Limb (tissue), 2 donors: ENCODE results near the gene DDX27.

ENCODE experiments used
- DNase-seq, 2 donors: peaks; one replicate each; pipeline ENCODE4 v3.0.0-alpha.2; 2016; ENCODE audit errors: extremely low spot score in 2 of 2

The DDX27 gene

GRCh38 chr20:49203746-49204145, 15.5 kb upstream of the DDX27 start:
- DNase-seq: no peak

- no peak for DNase-seq
Measured at GRCh38 chr20:49207076-49207475, 12.1 kb upstream of the DDX27 start.

- no peak for DNase-seq
Measured at GRCh38 chr20:49210101-49210756, 9.0 kb upstream of the DDX27 start.

- no peak for DNase-seq
Measured at GRCh38 chr20:49210757-49211110, 8.5 kb upstream of the DDX27 start.

GRCh38 chr20:49214571-49214970, 4.6 kb upstream of the DDX27 start:
- no peak for DNase-seq

- no peak for DNase-seq
Measured at GRCh38 chr20:49215232-49215631, 4.0 kb upstream of the DDX27 start.

GRCh38 chr20:49216991-49217578, 2.1 kb upstream of the DDX27 start:
- DNase-seq: peak; percentile 85 to 93

GRCh38 chr20:49218739-49219090, 501 bp upstream of the DDX27 start:
- peak in 1 of 2 donors; percentile 48 for DNase-seq

GRCh38 chr20:49219924-49220831, 962 bp downstream of the DDX27 start:
- no peak for DNase-seq

- DNase-seq: no peak
Measured at GRCh38 chr20:49225896-49226295, 6.7 kb downstream of the DDX27 start.

GRCh38 chr20:49228676-49229075, 9.5 kb downstream of the DDX27 start:
- no peak for DNase-seq

- DNase-seq: no peak
Measured at GRCh38 chr20:49229381-49229780, 10.2 kb downstream of the DDX27 start.

- DNase-seq: no peak
Measured at GRCh38 chr20:49230021-49230420, 10.8 kb downstream of the DDX27 start.

- peak; percentile 45 to 52 for DNase-seq
Measured at GRCh38 chr20:49230561-49231133, 11.4 kb downstream of the DDX27 start.

GRCh38 chr20:49231471-49231870, 12.3 kb downstream of the DDX27 start:
- no peak for DNase-seq

GRCh38 chr20:49233226-49233625, 14.0 kb downstream of the DDX27 start:
- DNase-seq: no peak

GRCh38 chr20:49234831-49235230, 15.6 kb downstream of the DDX27 start:
- no peak for DNase-seq

- no peak for DNase-seq
Measured at GRCh38 chr20:49236301-49236700, 17.1 kb downstream of the DDX27 start.

GRCh38 chr20:49237531-49237930, 18.3 kb downstream of the DDX27 start:
- DNase-seq: no peak

GRCh38 chr20:49245921-49246740, 26.9 kb downstream of the DDX27 start:
- DNase-seq: peak in 1 of 2 donors; percentile 39

GRCh38 chr20:49247169-49247723, 28.0 kb downstream of the DDX27 start:
- DNase-seq: no peak
